Common myeloid progenitor, CD34-positive (primary cell): Measurements from ENCODE around the gene TMPRSS13.

ENCODE experiments used
- CTCF ChIA-PET: fragments of 350-600 bp; sonication (Branson Sonifier 250); formaldehyde crosslinking; loops from one replicate; lab custom pipeline; 2021; ENCODE audit warnings: antibody characterized with exemption; lab: Charles Lee
- POLR2A ChIA-PET: fragments of 350-600 bp; sonication (Branson Sonifier 250); formaldehyde crosslinking; loops from one replicate; lab custom pipeline; 2021; ENCODE audit warnings: antibody characterized with exemption; lab: Charles Lee
- DNase-seq, 3 donors: peaks; one replicate each; pipeline versions ENCODE4 v3.0.0 to v3.0.0-alpha.2; 2013
- H3K27ac ChIP-seq, 2 experiments: 1 replicate in 1 of 2; 2 replicates in 1 of 2; pipeline ENCODE4 v1.7.0; 2013; ENCODE audit warnings: inconsistent platforms in 2 of 2, low read length in 2 of 2, mild to moderate bottlenecking in 2 of 2, low read depth in 1 of 2, moderate library complexity in 1 of 2; ENCODE audit not compliant: severe bottlenecking in 2 of 2, insufficient read depth in 1 of 2, poor library complexity in 1 of 2
- H3K27me3 ChIP-seq, 5 experiments: replicated peaks in 2 of 5; 1 replicate in 3 of 5; 2 replicates in 2 of 5; pipeline versions ENCODE4 v1.6.1 to v1.7.0; 2013; ENCODE audit warnings: low read length in 4 of 5, mild to moderate bottlenecking in 2 of 5, moderate library complexity in 2 of 5, inconsistent platforms in 1 of 5; ENCODE audit not compliant: insufficient read depth in 5 of 5, control insufficient read depth in 4 of 5
- H3K36me3 ChIP-seq, 4 experiments: 1 replicate in 2 of 4; 2 replicates in 2 of 4; pipeline versions ENCODE4 v1.6.1 to v1.7.0; 2013; ENCODE audit warnings: low read length in 3 of 4, control low read depth in 1 of 4, mild to moderate bottlenecking in 1 of 4; ENCODE audit not compliant: control insufficient read depth in 4 of 4, insufficient read depth in 4 of 4
- H3K4me1 ChIP-seq, 4 experiments: 1 replicate in 3 of 4; 2 replicates in 1 of 4; pipeline versions ENCODE4 v1.6.1 to v1.7.1; 2013; ENCODE audit warnings: low read length in 3 of 4, mild to moderate bottlenecking in 3 of 4, control low read depth in 1 of 4, inconsistent platforms in 1 of 4, moderate library complexity in 1 of 4; ENCODE audit not compliant: control insufficient read depth in 4 of 4, insufficient read depth in 4 of 4; ENCODE audit errors: control extremely low read depth in 1 of 4
- H3K4me3 ChIP-seq, 7 experiments: 1 replicate in 4 of 7; 2 replicates in 3 of 7; pipeline versions ENCODE4 v1.5.1 to v1.7.0; 2013; ENCODE audit warnings: mild to moderate bottlenecking in 7 of 7, low read length in 6 of 7, moderate library complexity in 6 of 7, inconsistent platforms in 2 of 7, low read depth in 2 of 7, control low read depth in 1 of 7; ENCODE audit not compliant: insufficient read depth in 4 of 7, control insufficient read depth in 1 of 7; ENCODE audit errors: extremely low read depth in 1 of 7
- H3K9me3 ChIP-seq, 5 experiments: 1 replicate in 4 of 5; 2 replicates in 1 of 5; pipeline versions ENCODE4 v1.6.1 to v1.7.1; 2013; ENCODE audit warnings: low read length in 4 of 5, mild to moderate bottlenecking in 2 of 5, inconsistent platforms in 1 of 5, low read depth in 1 of 5, moderate library complexity in 1 of 5; ENCODE audit not compliant: control insufficient read depth in 4 of 5, insufficient read depth in 2 of 5; ENCODE audit errors: control extremely low read depth in 1 of 5
- WGBS: methylation state at CpG from one replicate; pipeline ENCODE4 v1.1.5; 2013; ENCODE audit not compliant: insufficient coverage; 5-methylcytosine and 5-hydroxymethylcytosine counted together

The TMPRSS13 gene

DNA sequence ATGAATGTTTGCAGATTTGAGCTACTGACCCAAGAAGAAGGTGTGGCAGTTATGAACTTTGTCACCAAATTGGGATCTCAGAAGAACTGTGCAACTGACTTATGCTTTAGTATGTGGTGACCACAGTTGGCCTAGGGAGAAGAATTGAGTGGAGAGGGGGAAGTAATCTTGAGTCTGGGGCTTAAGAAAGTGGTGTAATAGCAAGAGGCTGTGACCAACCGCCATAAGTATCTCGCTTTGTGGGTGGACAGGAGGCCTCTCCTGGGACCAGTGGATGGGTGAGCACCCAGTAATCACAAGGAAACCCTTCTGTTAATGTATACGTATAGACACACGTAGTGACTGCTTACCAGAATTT, 44.3 kb upstream of the TMPRSS13 start:
- no peak overlapping the region for H3K27ac ChIP-seq
- H3K4me1 ChIP-seq: peaks cover 12 to 94% (median 58%) of the 10 kb centered on the region in 4 experiments
- H3K9me3 ChIP-seq: no peaks in the 10 kb centered on the region
- no peaks in the 10 kb centered on the region for H3K27me3 ChIP-seq
- POLR2A ChIA-PET: no interaction called here
- H3K4me3 ChIP-seq: no peak overlapping the region
- 93% methylated on average over 4 of the region's 4 CpGs for WGBS
- DNase-seq: peak in 2 of 3 donors; percentile 31 to 52
- CTCF ChIA-PET: interaction anchor here (0.6 to 1.8 kb wide), 4 partner anchors 10 to 1718 kb away, joined by 3 to 5 read pairs (median 3); no protein-coding TSS in a partner anchor
- no peaks in the 10 kb centered on the region for H3K36me3 ChIP-seq

DNA sequence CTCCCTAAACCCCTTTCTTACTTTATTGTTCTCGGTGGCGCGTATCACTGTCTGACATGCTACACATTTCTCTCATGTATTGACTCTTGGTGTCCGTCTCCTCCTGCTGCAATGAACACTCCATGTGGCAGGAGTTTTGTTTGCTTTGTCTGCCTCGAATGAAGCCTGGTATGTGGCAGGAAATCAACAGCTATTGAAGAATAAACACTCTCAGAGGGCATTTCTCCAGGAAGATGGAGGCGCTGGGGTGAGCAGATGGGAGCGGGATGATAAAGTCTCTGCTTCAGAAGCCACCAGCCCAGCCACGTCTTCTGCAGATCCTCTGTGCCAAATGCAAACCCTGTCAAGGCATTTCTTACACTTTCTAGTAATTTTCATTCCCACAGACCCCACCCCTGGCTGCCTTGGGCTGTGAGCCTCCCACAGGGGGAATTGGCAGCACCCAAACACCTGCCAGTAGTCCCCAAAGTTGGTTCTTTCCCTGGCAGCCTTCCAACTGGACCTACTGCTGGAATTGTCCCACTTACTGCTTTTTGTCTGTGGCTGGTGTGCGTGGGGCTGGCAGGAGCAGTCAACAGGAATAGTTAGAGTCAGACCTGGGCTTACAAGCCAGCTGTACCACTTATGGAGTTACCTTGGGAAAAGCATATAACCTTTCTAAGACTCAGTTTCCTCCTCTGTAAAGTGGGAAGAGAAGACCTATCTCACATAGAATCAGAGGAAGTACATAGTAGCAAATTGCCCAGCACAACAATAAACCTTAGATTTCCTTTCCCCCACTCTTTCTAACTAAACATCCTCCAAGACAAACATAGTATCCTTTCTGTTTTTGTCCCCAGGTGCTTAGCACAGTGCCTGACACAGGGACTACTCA, 43.7 kb upstream of the TMPRSS13 start:
- Histone ChIP-seq H3K9me3 (no peaks in the 10 kb centered on the region), H3K36me3 (no peaks in the 10 kb centered on the region), H3K4me3 (no peak overlapping the region), H3K27me3 (no peaks in the 10 kb centered on the region), H3K27ac (no peak overlapping the region), H3K4me1 (peaks cover 12 to 91% (median 61%) of the 10 kb centered on the region in 4 experiments)
- POLR2A ChIA-PET: no interaction called here
- DNase-seq: peak in 1 of 3 donors; percentile 34
- WGBS: 22% methylated on average over 6 of the region's 9 CpGs
- CTCF ChIA-PET: interaction anchor here (0.7 to 1.8 kb wide), 5 partner anchors 11 to 80 kb away, joined by 3 to 5 read pairs (median 3); no protein-coding TSS in a partner anchor

DNA sequence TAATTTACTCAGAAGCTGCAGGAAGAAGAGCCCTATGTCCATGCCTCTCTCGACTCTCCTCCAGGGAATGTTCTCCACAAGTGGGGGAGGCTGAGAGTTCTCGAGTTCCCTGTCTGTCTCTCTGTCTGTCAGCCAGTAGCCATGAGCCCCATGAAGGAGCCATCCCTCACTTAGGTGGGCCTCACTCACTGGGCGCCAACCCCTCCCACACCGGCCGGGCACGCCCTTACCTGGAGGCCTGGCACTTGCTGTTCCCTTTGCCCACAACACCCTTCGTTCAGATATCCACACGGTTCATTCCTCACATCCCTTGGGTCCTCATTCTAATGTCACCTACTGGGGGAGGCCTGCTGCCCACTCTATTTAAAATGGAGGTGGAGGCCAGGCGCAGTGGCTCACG, 42.8 kb upstream of the TMPRSS13 start:
- Histone ChIP-seq H3K36me3 (no peaks in the 10 kb centered on the region), H3K4me3 (no peak overlapping the region), H3K9me3 (no peaks in the 10 kb centered on the region), H3K27me3 (no peaks in the 10 kb centered on the region), H3K4me1 (peaks cover 12 to 83% (median 57%) of the 10 kb centered on the region in 4 experiments), H3K27ac (no peak overlapping the region)
- CTCF ChIA-PET: interaction anchor here (0.6 to 1.8 kb wide), 4 partner anchors 13 to 130 kb away, joined by 3 to 5 read pairs (median 4); no protein-coding TSS in a partner anchor
- no peak for DNase-seq
- POLR2A ChIA-PET: no interaction called here
- WGBS: 98% methylated on average over 9 of the region's 10 CpGs

DNA sequence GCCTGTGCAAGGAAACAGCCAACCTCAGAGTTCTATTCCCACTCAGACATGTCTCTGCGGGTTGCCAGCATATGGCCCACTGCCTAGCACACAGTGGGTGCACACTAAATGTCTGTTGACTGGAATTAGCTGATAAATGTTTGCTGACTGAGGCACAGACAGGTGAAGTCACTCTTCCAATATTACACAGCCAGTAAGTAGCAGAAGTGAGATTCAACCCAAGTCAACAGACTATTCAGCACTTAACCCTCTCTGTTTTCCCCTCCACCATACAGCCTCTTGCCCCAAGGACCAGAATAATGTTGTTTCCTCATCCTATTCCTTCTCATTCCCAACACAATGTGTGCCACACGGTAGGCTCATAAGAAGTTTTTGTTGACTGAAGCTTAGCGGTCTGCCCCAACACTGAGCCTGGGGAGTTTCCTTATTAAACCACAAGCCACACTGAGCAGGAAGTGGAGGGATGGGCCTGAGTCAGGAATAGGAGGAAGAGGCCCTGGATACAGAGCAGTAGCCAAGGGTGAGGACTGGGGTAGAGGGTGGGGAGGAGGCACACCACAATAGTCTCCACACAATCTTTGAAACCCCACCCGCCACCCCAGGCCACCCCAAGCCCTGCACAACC, 41.3 kb upstream of the TMPRSS13 start:
- POLR2A ChIA-PET: no interaction called here
- Histone ChIP-seq H3K27ac (no peak overlapping the region), H3K4me3 (peak overlapping the region in 4 of 7 experiments; percentile 3 to 26 (median 22)), H3K27me3 (no peaks in the 10 kb centered on the region), H3K4me1 (peaks cover 4 to 68% (median 47%) of the 10 kb centered on the region in 4 experiments), H3K9me3 (no peaks in the 10 kb centered on the region), H3K36me3 (no peaks in the 10 kb centered on the region)
- CTCF ChIA-PET: interaction anchor here (0.9 to 1.5 kb wide), 6 partner anchors 10 to 147 kb away, joined by 3 to 4 read pairs (median 3); no protein-coding TSS in a partner anchor
- 0% methylated on average over 2 of the region's 4 CpGs for WGBS
- DNase-seq: peak; percentile 65 to 90 (median 89)

DNA sequence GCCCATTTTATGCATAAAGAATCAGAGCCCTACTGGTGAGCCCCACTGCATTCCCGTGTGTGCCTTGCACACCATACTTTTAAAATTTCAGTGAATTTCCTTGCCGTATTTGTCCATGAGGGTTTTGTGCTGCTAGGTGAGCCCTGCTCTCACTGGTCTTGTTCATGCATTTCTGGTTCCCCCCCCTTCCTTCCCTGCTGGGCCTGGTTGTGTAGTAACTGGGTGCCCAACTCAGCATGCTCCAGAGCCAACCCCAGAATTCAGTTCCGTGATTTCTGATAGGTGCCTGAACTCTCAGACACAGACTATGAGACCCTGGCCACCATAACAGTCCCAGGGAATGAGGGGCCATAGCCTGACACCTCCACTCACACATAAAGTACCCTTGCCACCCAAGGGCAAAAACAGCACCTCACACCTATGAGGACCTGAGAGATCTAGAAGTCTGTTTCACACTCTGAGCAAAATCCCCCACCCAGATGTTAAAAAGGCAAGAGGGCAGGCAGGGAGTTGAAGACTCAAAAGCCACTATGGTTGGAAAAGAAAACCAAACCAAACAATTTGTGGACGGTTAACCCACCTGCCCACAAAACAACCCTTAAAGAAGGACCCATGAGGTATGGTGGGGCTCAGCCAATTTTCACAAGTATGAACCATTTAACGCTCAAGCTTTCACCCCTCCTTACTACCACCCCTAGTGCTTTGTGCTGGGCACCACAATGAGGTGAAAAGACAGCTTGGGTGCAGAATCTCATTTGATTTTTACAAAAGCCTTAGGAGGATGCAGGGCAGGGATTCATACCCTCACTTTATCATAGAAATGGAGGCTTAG, 40.2 kb upstream of the TMPRSS13 start:
- ChIA-PET POLR2A (no interaction called here), CTCF (interaction anchor here (1.0 to 1.7 kb wide), 5 partner anchors 9 to 146 kb away, joined by 3 to 4 read pairs (median 4); no protein-coding TSS in a partner anchor)
- Histone ChIP-seq H3K36me3 (no peaks in the 10 kb centered on the region), H3K27ac (no peak overlapping the region), H3K4me1 (peaks cover 4 to 61% (median 47%) of the 10 kb centered on the region in 4 experiments), H3K4me3 (no peak overlapping the region), H3K9me3 (no peaks in the 10 kb centered on the region), H3K27me3 (no peaks in the 10 kb centered on the region)
- 96% methylated on average over 4 of the region's 5 CpGs for WGBS
- no peak for DNase-seq

DNA sequence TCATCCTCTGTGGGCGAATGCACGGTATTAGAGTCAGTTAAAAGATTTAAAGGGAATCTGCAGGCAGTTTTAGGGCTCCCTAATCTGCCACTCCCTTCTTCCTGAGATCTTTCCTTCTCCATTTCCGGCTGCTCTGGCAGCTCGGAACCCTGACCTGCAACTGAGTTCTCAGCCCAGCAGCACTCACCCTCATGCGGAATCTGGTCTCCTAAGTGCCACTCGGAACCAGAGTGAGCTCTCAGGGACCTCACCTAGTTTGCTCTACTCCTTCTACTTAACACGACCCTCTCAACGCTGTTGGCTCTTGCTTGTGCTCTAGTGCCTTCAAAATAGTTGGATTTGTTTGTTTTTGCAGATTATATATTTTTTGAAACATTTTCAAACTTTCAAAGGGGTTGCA, 37.7 kb upstream of the TMPRSS13 start:
- peaks cover 4 to 37% (median 32%) of the 10 kb centered on the region in 4 experiments for H3K4me1 ChIP-seq

More for the DNA sequence above, 37.7 kb upstream of the TMPRSS13 start:
- Histone ChIP-seq H3K9me3 (no peaks in the 10 kb centered on the region), H3K4me3 (no peak overlapping the region), H3K36me3 (no peaks in the 10 kb centered on the region), H3K27ac (no peak overlapping the region), H3K27me3 (no peaks in the 10 kb centered on the region)
- ChIA-PET CTCF (interaction anchor here (0.6 to 1.4 kb wide), 5 partner anchors 9 to 55 kb away, joined by 3 to 4 read pairs (median 3); no protein-coding TSS in a partner anchor), POLR2A (no interaction called here)
- no peak for DNase-seq
- 84% methylated on average over 6 of the region's 8 CpGs for whole genome bisulfite sequencing
